Thoracic aorta (tissue), 2 donors: ENCODE results near the gene REXO4. TPM values are rescaled to one million over a fixed set of nuclear protein-coding genes. Genes with fewer than 3 reads are reported as not detected.
"Not testable (repeated sequence)": the region's sequence is repeated elsewhere in the genome, so short reads cannot be mapped to it uniquely, and the experiment has no call there.

Experiments
- ATAC-seq: fragments of 150-250 bp; one replicate; pipeline ENCODE4 v1.8.0; 2017; ENCODE audit warnings: low read depth; ENCODE audit not compliant: insufficient number of reproducible peaks, low FRiP score
- DNase-seq: peaks from one replicate; pipeline ENCODE4 v3.0.0-alpha.2; 2020; ENCODE audit warnings: low spot score
- H3K27ac ChIP-seq, 2 donors: fragments of 200-600 bp; sonication (generic); 1 replicate in 1 of 2; 2 replicates in 1 of 2; pipeline ENCODE4 v1.5.1; 2016; ENCODE audit warnings: mild to moderate bottlenecking in 2 of 2, moderate library complexity in 2 of 2
- H3K27me3 ChIP-seq: fragments of 200-600 bp; sonication (generic); replicated peaks from 2 replicates; pipeline ENCODE4 v1.6.0; 2016; ENCODE audit warnings: mild to moderate bottlenecking; ENCODE audit not compliant: insufficient read depth
- H3K36me3 ChIP-seq: fragments of 200-600 bp; sonication (generic); one replicate; pipeline ENCODE4 v1.5.1; 2016
- H3K4me1 ChIP-seq, 2 donors: fragments of 200-600 bp; sonication (generic); 1 replicate in 1 of 2; 2 replicates in 1 of 2; pipeline versions ENCODE4 v1.5.1 to v1.6.0; 2016; ENCODE audit warnings: low read depth in 2 of 2, mild to moderate bottlenecking in 1 of 2; ENCODE audit not compliant: control insufficient read depth in 1 of 2
- H3K4me3 ChIP-seq: fragments of 200-600 bp; sonication (generic); 2 replicates; pipeline ENCODE4 v1.5.1; 2016; ENCODE audit warnings: mild to moderate bottlenecking
- H3K9me3 ChIP-seq: fragments of 200-600 bp; sonication (generic); 2 replicates; pipeline ENCODE4 v1.5.1; 2016
- CTCF ChIP-seq: fragments of 200-600 bp; sonication (generic); IDR thresholded peaks from one replicate; pipeline ENCODE4 v1.5.1; 2019; ENCODE audit warnings: antibody characterized with exemption
- total RNA-seq, 2 donors: library from RNA; depleted of rRNA; stranded (reverse); fragments of >200 nt; gene quantifications; one replicate each; pipeline versions ENCODE4 v1.1.0 to v1.2.3, GENCODE V29; 2016

Gene REXO4
- total RNA-seq, 2 donors from 2014 or later = 7.7 to 18.6 TPM

- TF ChIP-seq CTCF = no peak
- H3K4me3 ChIP-seq = no peak overlapping the region
- no peaks in the 10 kb centered on the region for H3K27me3 ChIP-seq
- DNase-seq (no peak), ATAC-seq (no peak)
- no peak overlapping the region for H3K27ac ChIP-seq
- no peaks in the 10 kb centered on the region for H3K9me3 ChIP-seq
- H3K4me1 ChIP-seq = no peaks in the 10 kb centered on the region
- H3K36me3 ChIP-seq = no peaks in the 10 kb centered on the region
These were observed 20.9 kb downstream of the REXO4 start for GRCh38 chr9:133396952-133397351.

GRCh38 chr9:133394687-133395271 lies 23.0 kb downstream of the REXO4 start:
- DNase-seq (no peak), ATAC-seq (no peak)
- no peak for TF ChIP-seq CTCF
- Histone ChIP-seq H3K9me3 (no peaks in the 10 kb centered on the region), H3K36me3 (no peaks in the 10 kb centered on the region), H3K27me3 (no peaks in the 10 kb centered on the region), H3K27ac (no peak overlapping the region), H3K4me1 (no peaks in the 10 kb centered on the region), H3K4me3 (no peak overlapping the region)

GRCh38 chr9:133393399-133393798 lies 24.4 kb downstream of the REXO4 start:
- TF ChIP-seq CTCF = no peak
- H3K36me3 ChIP-seq = no peaks in the 10 kb centered on the region
- H3K9me3 ChIP-seq = no peaks in the 10 kb centered on the region
- no peak overlapping the region for H3K27ac ChIP-seq
- no peak for ATAC-seq
- H3K4me1 ChIP-seq = no peaks in the 10 kb centered on the region
- H3K4me3 ChIP-seq = no peak overlapping the region
- DNase-seq = no peak
- H3K27me3 ChIP-seq = no peaks in the 10 kb centered on the region

GRCh38 chr9:133392308-133392707 lies 25.5 kb downstream of the REXO4 start:
- not testable (repeated sequence) for H3K4me3 ChIP-seq, H3K36me3 ChIP-seq, H3K27ac ChIP-seq, H3K9me3 ChIP-seq, H3K4me1 ChIP-seq, DNase-seq, ATAC-seq, H3K27me3 ChIP-seq

GRCh38 chr9:133391449-133391848 lies 26.4 kb downstream of the REXO4 start:
- not testable (repeated sequence) for H3K27me3 ChIP-seq, H3K4me3 ChIP-seq, H3K4me1 ChIP-seq, H3K9me3 ChIP-seq, DNase-seq, H3K36me3 ChIP-seq, H3K27ac ChIP-seq, ATAC-seq

GRCh38 chr9:133390713-133391112 lies 27.1 kb downstream of the REXO4 start:
- no peaks in the 10 kb centered on the region for H3K36me3 ChIP-seq
- H3K4me3 ChIP-seq = no peak overlapping the region
- no peaks in the 10 kb centered on the region for H3K4me1 ChIP-seq
- no peak overlapping the region for H3K27ac ChIP-seq
- H3K9me3 ChIP-seq = no peaks in the 10 kb centered on the region
- ATAC-seq = no peak
- H3K27me3 ChIP-seq = no peaks in the 10 kb centered on the region
- no peak for DNase-seq
- TF ChIP-seq CTCF = no peak
